ENCODE data around the gene GPR183.
A peak's percentile ranks its signal among the peaks of the same experiment; 100 is the strongest.

The GPR183 gene

GRCh38 chr13:99316657-99317256 lies 9.6 kb upstream of the GPR183 start:
- in situ Hi-C loops (cut with HindIII; ENCODE audit: low pct_ligation_motif_present, low pct_unique_long_range_greater_than_20kb, low sequenced_read_pairs), result no loop called here
- no peak for DNase-seq

GRCh38 chr13:99316224-99316623 lies 9.0 kb upstream of the GPR183 start:
- in situ Hi-C loops (cut with HindIII; ENCODE audit: low pct_ligation_motif_present, low pct_unique_long_range_greater_than_20kb, low sequenced_read_pairs), result no loop called here

GRCh38 chr13:99315186-99315585 lies 8.0 kb upstream of the GPR183 start:
- in situ Hi-C loops (cut with HindIII; ENCODE audit: low pct_ligation_motif_present, low pct_unique_long_range_greater_than_20kb, low sequenced_read_pairs), result no loop called here
- DNase-seq, result no peak

More at GRCh38 chr13:99316224-99316623, 9.0 kb upstream of the GPR183 start:
- no peak for DNase-seq

GRCh38 chr13:99314640-99315176 lies 7.5 kb upstream of the GPR183 start:
- in situ Hi-C loops (cut with HindIII; ENCODE audit: low pct_ligation_motif_present, low pct_unique_long_range_greater_than_20kb, low sequenced_read_pairs), result no loop called here
- DNase-seq, result no peak

- in situ Hi-C loops (cut with HindIII; ENCODE audit: low pct_ligation_motif_present, low pct_unique_long_range_greater_than_20kb, low sequenced_read_pairs), result no loop called here
- DNase-seq, result no peak
Observed at GRCh38 chr13:99313941-99314340, 6.7 kb upstream of the GPR183 start.

GRCh38 chr13:99313501-99313900 lies 6.3 kb upstream of the GPR183 start:
- in situ Hi-C loops (cut with HindIII; ENCODE audit: low pct_ligation_motif_present, low pct_unique_long_range_greater_than_20kb, low sequenced_read_pairs), result no loop called here
- DNase-seq, result peak; percentile 42

GRCh38 chr13:99312493-99312883 lies 5.3 kb upstream of the GPR183 start:
- in situ Hi-C loops (cut with HindIII; ENCODE audit: low pct_ligation_motif_present, low pct_unique_long_range_greater_than_20kb, low sequenced_read_pairs), result no loop called here
- DNase-seq, result peak; percentile 92

- in situ Hi-C loops (cut with HindIII; ENCODE audit: low pct_ligation_motif_present, low pct_unique_long_range_greater_than_20kb, low sequenced_read_pairs), result no loop called here
- DNase-seq, result no peak
Observed at GRCh38 chr13:99311748-99312492, 4.7 kb upstream of the GPR183 start.

GRCh38 chr13:99311137-99311536 lies 3.9 kb upstream of the GPR183 start:
- no peak for DNase-seq
- in situ Hi-C loops (cut with HindIII; ENCODE audit: low pct_ligation_motif_present, low pct_unique_long_range_greater_than_20kb, low sequenced_read_pairs), result no loop called here

- in situ Hi-C loops (cut with HindIII; ENCODE audit: low pct_ligation_motif_present, low pct_unique_long_range_greater_than_20kb, low sequenced_read_pairs), result no loop called here
Observed at GRCh38 chr13:99310382-99311031, 3.3 kb upstream of the GPR183 start.

GRCh38 chr13:99308471-99309087 lies 1.4 kb upstream of the GPR183 start:
- in situ Hi-C loops (cut with HindIII; ENCODE audit: low pct_ligation_motif_present, low pct_unique_long_range_greater_than_20kb, low sequenced_read_pairs), result no loop called here
- DNase-seq, result peak; percentile 56

More at GRCh38 chr13:99310382-99311031, 3.3 kb upstream of the GPR183 start:
- DNase-seq, result no peak

GRCh38 chr13:99307648-99308339 lies 595 bp upstream of the GPR183 start:
- peak; percentile 61 for DNase-seq
- in situ Hi-C loops (cut with HindIII; ENCODE audit: low pct_ligation_motif_present, low pct_unique_long_range_greater_than_20kb, low sequenced_read_pairs), result no loop called here

- DNase-seq, result no peak
- in situ Hi-C loops (cut with HindIII; ENCODE audit: low pct_ligation_motif_present, low pct_unique_long_range_greater_than_20kb, low sequenced_read_pairs), result no loop called here
Observed at GRCh38 chr13:99305566-99305965, 1.6 kb downstream of the GPR183 start.

GRCh38 chr13:99305158-99305557 lies 2.0 kb downstream of the GPR183 start:
- DNase-seq, result no peak
- in situ Hi-C loops (cut with HindIII; ENCODE audit: low pct_ligation_motif_present, low pct_unique_long_range_greater_than_20kb, low sequenced_read_pairs), result no loop called here

- no peak for DNase-seq
- in situ Hi-C loops (cut with HindIII; ENCODE audit: low pct_ligation_motif_present, low pct_unique_long_range_greater_than_20kb, low sequenced_read_pairs), result no loop called here
Observed at GRCh38 chr13:99304541-99304940, 2.7 kb downstream of the GPR183 start.

GRCh38 chr13:99303863-99304521 lies 3.2 kb downstream of the GPR183 start:
- no peak for DNase-seq
- in situ Hi-C loops (cut with HindIII; ENCODE audit: low pct_ligation_motif_present, low pct_unique_long_range_greater_than_20kb, low sequenced_read_pairs), result no loop called here

- in situ Hi-C loops (cut with HindIII; ENCODE audit: low pct_ligation_motif_present, low pct_unique_long_range_greater_than_20kb, low sequenced_read_pairs), result no loop called here
- DNase-seq, result no peak
Observed at GRCh38 chr13:99302637-99303505, 4.3 kb downstream of the GPR183 start.
